ENCODE measurements around the gene GALNT13.

DNA sequence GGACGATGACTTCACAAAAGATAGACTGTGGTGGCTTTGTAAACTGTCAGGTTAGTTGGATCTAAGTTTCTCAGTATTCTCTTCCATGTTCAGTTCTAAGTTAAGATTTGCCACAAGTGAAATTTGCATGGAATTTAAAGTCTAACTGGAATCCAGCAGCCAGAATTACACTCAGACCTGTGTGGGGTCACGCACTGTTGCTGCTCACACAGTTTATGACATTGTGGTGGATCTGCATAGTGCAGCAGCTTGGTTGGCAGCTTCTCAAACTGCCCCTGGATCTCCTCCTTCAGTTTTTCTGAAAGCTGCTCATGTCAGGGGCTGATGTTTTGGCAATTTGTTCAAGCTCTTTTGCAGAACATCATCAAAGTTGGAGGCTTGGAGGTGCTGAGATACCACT lies 598.7 kb downstream of the GALNT13 start:
- TF ChIP-seq CTCF (IDR thresholded peaks at IDR 0.05) (no peak), ZFX (IDR thresholded peaks at IDR 0.05; ENCODE audit: borderline replicate concordance) (no peak)
